ENCODE data around the gene ZNF493. TPM values are rescaled to one million over a fixed set of nuclear protein-coding genes. Genes with fewer than 3 reads are reported as not detected.
A peak's percentile ranks its signal among the peaks of the same experiment; 100 is the strongest.

ZNF493 gene
- total RNA-seq, 2 donors from 2014 or later, result 33.3 to 41.7 TPM

DNA sequence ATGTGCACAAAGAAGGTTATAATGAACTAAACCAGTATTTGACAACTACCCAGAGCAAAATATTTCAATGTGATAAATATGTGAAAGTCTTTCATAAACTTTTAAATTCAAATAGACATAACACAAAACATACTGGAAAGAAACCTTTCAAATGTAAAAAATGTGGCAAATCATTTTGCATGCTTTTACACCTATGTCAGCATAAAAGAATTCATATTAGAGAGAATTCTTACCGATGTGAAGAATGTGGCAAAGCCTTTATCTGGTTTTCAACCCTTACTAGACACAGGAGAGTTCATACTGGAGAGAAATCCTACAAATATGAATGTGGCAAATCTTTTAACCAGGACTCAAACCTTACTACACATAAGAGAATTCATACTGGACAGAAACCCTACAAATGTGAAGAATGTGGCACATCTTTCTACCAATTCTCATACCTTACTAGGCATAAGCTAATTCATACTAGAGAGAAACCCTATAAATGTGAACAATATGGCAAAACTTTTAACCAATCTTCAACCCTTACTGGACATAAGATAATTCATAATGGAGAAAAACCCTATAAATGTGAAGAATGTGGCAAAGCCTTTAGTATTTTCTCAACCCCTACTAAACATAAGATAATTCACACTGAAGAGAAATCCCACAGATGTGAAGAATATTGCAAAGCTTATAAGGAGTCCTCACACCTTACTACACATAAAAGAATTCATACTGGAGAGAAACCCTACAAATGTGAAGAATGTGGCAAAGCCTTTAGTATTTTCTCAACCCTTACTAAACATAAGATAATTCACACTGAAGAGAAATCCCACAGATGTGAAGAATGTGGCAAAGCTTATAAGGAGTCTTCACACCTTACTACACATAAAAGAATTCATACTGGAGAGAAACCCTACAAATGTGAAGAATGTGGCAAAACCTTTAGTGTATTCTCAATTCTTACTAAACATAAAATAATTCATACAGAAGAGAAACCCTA is 26.4 kb downstream of the ZNF493 start:
- Histone ChIP-seq H3K4me3 (no peak overlapping the region), H3K27me3 (replicated peaks; ENCODE audit: insufficient read depth) (no peaks in the 10 kb centered on the region), H3K9me3 (peaks cover 82% of the 10 kb centered on the region), H3K27ac (no peak overlapping the region), H3K4me1 (ENCODE audit: control insufficient read depth in 1 of 2, low read depth in 2 of 2) (no peaks in the 10 kb centered on the region), H3K36me3 (peaks cover 6% of the 10 kb centered on the region)
- no peak for ATAC-seq (ENCODE audit: insufficient number of reproducible peaks, low FRiP score, low read depth)
- DNase-seq (ENCODE audit: low spot score), result no peak
- TF ChIP-seq, protein P1, sequence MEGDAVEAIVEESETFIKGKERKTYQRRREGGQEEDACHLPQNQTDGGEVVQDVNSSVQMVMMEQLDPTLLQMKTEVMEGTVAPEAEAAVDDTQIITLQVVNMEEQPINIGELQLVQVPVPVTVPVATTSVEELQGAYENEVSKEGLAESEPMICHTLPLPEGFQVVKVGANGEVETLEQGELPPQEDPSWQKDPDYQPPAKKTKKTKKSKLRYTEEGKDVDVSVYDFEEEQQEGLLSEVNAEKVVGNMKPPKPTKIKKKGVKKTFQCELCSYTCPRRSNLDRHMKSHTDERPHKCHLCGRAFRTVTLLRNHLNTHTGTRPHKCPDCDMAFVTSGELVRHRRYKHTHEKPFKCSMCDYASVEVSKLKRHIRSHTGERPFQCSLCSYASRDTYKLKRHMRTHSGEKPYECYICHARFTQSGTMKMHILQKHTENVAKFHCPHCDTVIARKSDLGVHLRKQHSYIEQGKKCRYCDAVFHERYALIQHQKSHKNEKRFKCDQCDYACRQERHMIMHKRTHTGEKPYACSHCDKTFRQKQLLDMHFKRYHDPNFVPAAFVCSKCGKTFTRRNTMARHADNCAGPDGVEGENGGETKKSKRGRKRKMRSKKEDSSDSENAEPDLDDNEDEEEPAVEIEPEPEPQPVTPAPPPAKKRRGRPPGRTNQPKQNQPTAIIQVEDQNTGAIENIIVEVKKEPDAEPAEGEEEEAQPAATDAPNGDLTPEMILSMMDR (IDR thresholded peaks at IDR 0.05), result no peak

DNA sequence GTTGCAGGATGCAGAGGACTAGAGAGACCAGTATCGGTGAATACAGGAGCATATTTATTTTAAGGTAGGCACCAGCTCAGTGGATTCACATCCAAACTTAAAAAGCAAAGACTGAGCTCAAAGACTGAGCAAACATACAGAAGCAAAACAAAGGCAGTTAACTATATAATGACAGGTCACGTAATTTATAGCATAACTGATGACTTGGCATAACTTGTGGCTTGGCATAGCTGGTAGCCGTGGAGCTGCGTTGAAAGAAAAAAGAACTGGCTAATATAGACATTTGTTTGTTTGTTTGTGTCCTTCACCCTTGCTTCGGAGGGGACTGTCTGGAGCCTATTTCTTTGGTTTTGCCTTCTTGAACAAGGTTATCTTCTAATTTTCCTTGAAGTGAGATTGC is 33.7 kb downstream of the ZNF493 start:
- TF ChIP-seq, protein P1 (IDR thresholded peaks at IDR 0.05), result no peak
- Histone ChIP-seq H3K27me3 (replicated peaks; ENCODE audit: insufficient read depth) (no peaks in the 10 kb centered on the region), H3K4me3 (no peak overlapping the region), H3K27ac (no peak overlapping the region), H3K9me3 (peaks cover 34% of the 10 kb centered on the region), H3K36me3 (no peaks in the 10 kb centered on the region), H3K4me1 (ENCODE audit: control insufficient read depth in 1 of 2, low read depth in 2 of 2) (peaks cover 2 to 11% of the 10 kb centered on the region in 2 donors)
- ATAC-seq (ENCODE audit: insufficient number of reproducible peaks, low FRiP score, low read depth) (no peak), DNase-seq (ENCODE audit: low spot score) (no peak)

DNA sequence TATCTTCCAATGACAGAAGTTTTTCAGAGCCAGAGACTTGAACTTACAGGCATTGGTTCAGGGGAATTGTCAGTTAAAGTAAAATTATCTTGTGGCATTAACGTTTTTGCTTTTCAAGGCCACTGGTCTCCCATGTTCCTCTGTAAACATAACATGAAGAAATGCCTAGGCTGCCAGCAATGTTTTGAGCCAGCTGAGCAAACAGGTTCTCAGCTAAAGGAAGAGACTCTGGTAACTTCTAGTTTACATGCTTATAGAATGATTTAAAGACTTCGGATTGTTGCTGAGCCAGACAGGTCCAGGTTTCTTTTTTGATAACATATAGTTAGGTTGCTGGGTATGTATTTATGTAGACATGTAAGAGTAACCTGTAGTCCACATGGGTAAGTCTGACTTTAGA is 35.7 kb downstream of the ZNF493 start:
- no peaks in the 10 kb centered on the region for H3K36me3 ChIP-seq
- ATAC-seq (ENCODE audit: insufficient number of reproducible peaks, low FRiP score, low read depth), result no peak
- H3K27ac ChIP-seq, result no peak overlapping the region
- peaks cover 19% of the 10 kb centered on the region for H3K9me3 ChIP-seq
- H3K4me1 ChIP-seq (ENCODE audit: control insufficient read depth in 1 of 2, low read depth in 2 of 2), result peaks cover 3 to 14% of the 10 kb centered on the region in 2 donors
- DNase-seq (ENCODE audit: low spot score), result no peak
- H3K4me3 ChIP-seq, result no peak overlapping the region
- no peaks in the 10 kb centered on the region for H3K27me3 ChIP-seq (replicated peaks; ENCODE audit: insufficient read depth)
- TF ChIP-seq, protein P1 (IDR thresholded peaks at IDR 0.05), result no peak

DNA sequence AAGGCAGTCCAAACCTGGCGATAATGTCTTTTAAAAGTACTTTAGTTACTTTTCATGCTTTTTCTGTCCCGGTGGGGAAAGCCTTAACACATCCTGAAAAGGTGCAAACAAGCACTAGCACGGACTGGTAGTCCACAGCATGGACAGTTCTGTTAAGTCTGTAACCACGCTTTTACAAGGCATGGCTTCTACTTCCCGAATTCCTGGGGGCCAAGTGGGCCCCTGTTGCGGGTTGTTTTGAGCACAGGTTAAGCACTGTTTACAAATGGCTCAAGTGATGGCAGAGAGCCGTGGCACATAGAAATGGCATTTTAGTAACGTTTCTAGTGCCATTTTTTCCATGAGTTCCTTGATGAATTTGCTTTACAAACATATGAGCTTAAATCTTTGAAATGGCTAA is 37.6 kb downstream of the ZNF493 start:
- H3K4me3 ChIP-seq, result peak overlapping the region; percentile 50
- DNase-seq (ENCODE audit: low spot score), result no peak
- peaks cover 3 to 14% of the 10 kb centered on the region in 2 donors for H3K4me1 ChIP-seq (ENCODE audit: control insufficient read depth in 1 of 2, low read depth in 2 of 2)
- H3K36me3 ChIP-seq, result no peaks in the 10 kb centered on the region
- H3K27me3 ChIP-seq (replicated peaks; ENCODE audit: insufficient read depth), result no peaks in the 10 kb centered on the region
- TF ChIP-seq, protein P1 (IDR thresholded peaks at IDR 0.05), result no peak
- no peak for ATAC-seq (ENCODE audit: insufficient number of reproducible peaks, low FRiP score, low read depth)
- H3K9me3 ChIP-seq, result peaks cover 12% of the 10 kb centered on the region
- peak overlapping the region in 1 of 2 donors; percentile 61 for H3K27ac ChIP-seq

DNA sequence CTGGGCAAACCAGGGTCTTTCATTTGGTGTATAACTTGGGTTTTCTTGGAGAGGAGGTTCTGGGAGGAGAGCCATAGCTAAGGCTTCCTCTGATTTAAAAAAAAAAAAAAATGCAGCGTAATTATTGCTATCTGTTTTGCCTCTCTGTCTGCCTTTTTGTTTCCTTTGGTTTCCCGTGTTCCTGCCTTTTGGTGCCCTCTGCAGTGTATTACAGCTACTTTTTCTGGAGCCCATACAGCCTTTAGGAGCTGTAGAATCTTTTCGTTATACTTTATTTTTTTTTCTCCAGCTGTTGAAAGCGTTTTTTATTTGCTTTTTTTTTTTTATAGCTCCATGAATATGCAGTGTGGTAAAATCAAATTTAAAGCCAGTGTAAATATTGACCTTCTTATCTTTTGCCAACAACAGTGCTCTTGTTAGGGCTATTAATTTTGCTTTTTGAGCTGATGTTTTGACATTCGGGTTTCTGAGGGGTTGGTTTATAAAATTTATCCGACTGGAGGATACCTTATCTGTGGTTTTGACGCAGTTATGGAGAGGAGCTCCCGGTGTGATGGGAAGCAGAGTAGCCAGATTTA is 38.1 kb downstream of the ZNF493 start:
- Histone ChIP-seq H3K9me3 (peaks cover 12% of the 10 kb centered on the region), H3K4me3 (peak overlapping the region; percentile 50), H3K27ac (peak overlapping the region in 1 of 2 donors; percentile 61), H3K36me3 (no peaks in the 10 kb centered on the region), H3K4me1 (ENCODE audit: control insufficient read depth in 1 of 2, low read depth in 2 of 2) (peaks cover 3 to 14% of the 10 kb centered on the region in 2 donors), H3K27me3 (replicated peaks; ENCODE audit: insufficient read depth) (no peaks in the 10 kb centered on the region)
- DNase-seq (ENCODE audit: low spot score) (no peak), ATAC-seq (ENCODE audit: insufficient number of reproducible peaks, low FRiP score, low read depth) (no peak)
- TF ChIP-seq, protein P1 (IDR thresholded peaks at IDR 0.05), result no peak
